Mesenchymal stem cell (in vitro differentiated cells and primary cell): ENCODE data around the gene SOD2.

ENCODE experiments used
- DNase-seq: peaks from one replicate; pipeline ENCODE4 v3.0.0-alpha.2; 2013
- H2AFZ ChIP-seq: one replicate; pipeline ENCODE4 v1.6.1; 2013; ENCODE audit warnings: low read depth, mild to moderate bottlenecking, control low read depth, inconsistent platforms, low read length, moderate library complexity
- H2AK5ac ChIP-seq: 2 replicates; pipeline ENCODE4 v1.6.1; 2013; ENCODE audit warnings: low read length, moderate library complexity, mild to moderate bottlenecking, inconsistent platforms; ENCODE audit not compliant: severe bottlenecking
- H2BK120ac ChIP-seq: one replicate; pipeline ENCODE4 v1.6.1; 2013; ENCODE audit warnings: low read depth, mild to moderate bottlenecking, inconsistent platforms, low read length, moderate library complexity
- H2BK12ac ChIP-seq, 2 experiments: one replicate each; pipeline ENCODE4 v1.6.1; 2013; ENCODE audit warnings: inconsistent platforms in 2 of 2, low read length in 2 of 2, mild to moderate bottlenecking in 2 of 2, moderate library complexity in 2 of 2, control low read depth in 1 of 2
- H2BK15ac ChIP-seq: one replicate; pipeline ENCODE4 v1.6.1; 2013; ENCODE audit warnings: mild to moderate bottlenecking, low read depth, inconsistent platforms; ENCODE audit not compliant: poor library complexity, severe bottlenecking
- H2BK5ac ChIP-seq: 2 replicates; pipeline ENCODE4 v1.6.1; 2013; ENCODE audit warnings: low read depth, mild to moderate bottlenecking, low read length, control low read depth, inconsistent platforms; ENCODE audit not compliant: poor library complexity, severe bottlenecking
- H3K14ac ChIP-seq, 2 experiments: one replicate each; pipeline ENCODE4 v1.6.1; 2013; ENCODE audit warnings: inconsistent platforms in 2 of 2, low read length in 2 of 2, control low read depth in 1 of 2, mild to moderate bottlenecking in 1 of 2, moderate library complexity in 1 of 2
- H3K18ac ChIP-seq, 2 experiments: one replicate each; pipeline ENCODE4 v1.6.1; 2013; ENCODE audit warnings: inconsistent platforms in 2 of 2, low read length in 2 of 2, control low read depth in 1 of 2, low read depth in 1 of 2, mild to moderate bottlenecking in 1 of 2
- H3K23ac ChIP-seq, 2 experiments: one replicate each; pipeline ENCODE4 v1.6.1; 2013; ENCODE audit warnings: inconsistent platforms in 2 of 2, low read length in 2 of 2, mild to moderate bottlenecking in 2 of 2, moderate library complexity in 2 of 2, control low read depth in 1 of 2
- H3K27ac ChIP-seq: 2 replicates; pipeline ENCODE4 v1.5.1; 2013; ENCODE audit warnings: mild to moderate bottlenecking, moderate library complexity, low read length, control low read depth, inconsistent platforms; ENCODE audit not compliant: poor library complexity, severe bottlenecking
- H3K27me3 ChIP-seq, 2 experiments: 2 replicates each; pipeline versions ENCODE4 v1.6.1 to v1.7.0; 2013; ENCODE audit warnings: low read length in 2 of 2, mild to moderate bottlenecking in 2 of 2, moderate library complexity in 2 of 2, control low read depth in 1 of 2, inconsistent platforms in 1 of 2; ENCODE audit not compliant: control insufficient read depth in 1 of 2, insufficient read depth in 1 of 2
- H3K36me3 ChIP-seq, 2 experiments: 2 replicates each; pipeline versions ENCODE4 v1.6.1 to v1.7.0; 2013; ENCODE audit warnings: low read length in 2 of 2, control low read depth in 1 of 2, inconsistent platforms in 1 of 2, low read depth in 1 of 2, mild to moderate bottlenecking in 1 of 2; ENCODE audit not compliant: insufficient read depth in 2 of 2, control insufficient read depth in 1 of 2
- H3K4ac ChIP-seq, 2 experiments: one replicate each; pipeline ENCODE4 v1.6.1; 2013; ENCODE audit warnings: inconsistent platforms in 2 of 2, low read length in 2 of 2, mild to moderate bottlenecking in 2 of 2, moderate library complexity in 2 of 2, control low read depth in 1 of 2, low read depth in 1 of 2
- H3K4me1 ChIP-seq: 2 replicates; pipeline ENCODE4 v1.6.1; 2013; ENCODE audit warnings: low read depth, low read length, control low read depth; ENCODE audit not compliant: control insufficient read depth, insufficient read depth
- H3K4me2 ChIP-seq: 2 replicates; pipeline ENCODE4 v1.6.1; 2013; ENCODE audit warnings: low read length, mild to moderate bottlenecking, inconsistent platforms; ENCODE audit not compliant: poor library complexity, severe bottlenecking
- H3K4me3 ChIP-seq, 2 experiments: 2 replicates each; pipeline versions ENCODE4 v1.5.1 to v1.7.0; 2013; ENCODE audit warnings: low read length in 2 of 2, mild to moderate bottlenecking in 2 of 2, control low read depth in 1 of 2, low read depth in 1 of 2; ENCODE audit not compliant: insufficient read depth in 1 of 2
- H3K79me1 ChIP-seq: replicated peaks from 2 replicates; pipeline ENCODE4 v1.6.1; 2013; ENCODE audit warnings: mild to moderate bottlenecking, control low read depth, low read length, inconsistent platforms; ENCODE audit not compliant: poor library complexity, severe bottlenecking
- H3K9ac ChIP-seq: 2 replicates; pipeline ENCODE4 v1.7.0; 2013; ENCODE audit warnings: mild to moderate bottlenecking, low read length, moderate library complexity
- H3K9me3 ChIP-seq: 2 replicates; pipeline ENCODE4 v1.7.0; 2013; ENCODE audit warnings: mild to moderate bottlenecking, low read length; ENCODE audit not compliant: control insufficient read depth
- H4K8ac ChIP-seq: one replicate; pipeline ENCODE4 v1.6.1; 2013; ENCODE audit warnings: inconsistent platforms, mild to moderate bottlenecking, low read length, moderate library complexity
- H4K91ac ChIP-seq: one replicate; pipeline ENCODE4 v1.6.1; 2013; ENCODE audit warnings: mild to moderate bottlenecking, low read length, inconsistent platforms
- WGBS: methylation state at CpG from one replicate; pipeline ENCODE4 v1.1.7; 2013; ENCODE audit warnings: mixed read lengths; 5-methylcytosine and 5-hydroxymethylcytosine counted together

The SOD2 gene

DNA sequence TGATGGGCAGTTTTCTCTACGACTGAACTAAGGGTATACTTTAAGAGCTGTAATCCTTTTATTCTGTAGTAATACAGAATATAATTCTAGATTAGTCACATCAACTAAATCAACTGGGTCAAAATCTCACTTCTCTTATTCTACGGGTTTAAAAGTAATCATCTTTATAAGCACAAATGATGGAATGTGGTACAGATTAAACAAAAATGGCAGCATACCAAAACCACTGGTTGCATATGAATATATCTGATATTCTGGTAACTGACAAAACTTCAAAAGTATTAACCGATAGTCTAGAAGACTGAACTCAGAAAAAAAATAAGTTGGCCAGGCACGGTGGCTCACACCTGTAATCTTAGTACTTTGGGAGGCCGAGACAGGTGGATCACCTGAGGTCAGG lies 7.0 kb downstream of the SOD2 start:
- H2BK120ac ChIP-seq = no peak overlapping the region
- no peak overlapping the region for H4K91ac ChIP-seq
- no peak overlapping the region for H3K4me2 ChIP-seq
- peaks cover 24 to 98% of the 10 kb centered on the region in 2 experiments for H3K36me3 ChIP-seq
- peaks cover 4% of the 10 kb centered on the region for H3K4me1 ChIP-seq
- H3K9me3 ChIP-seq = no peaks in the 10 kb centered on the region
- H2BK15ac ChIP-seq = no peak overlapping the region
- no peaks in the 10 kb centered on the region for H3K27me3 ChIP-seq
- no peak for DNase-seq
- no peak overlapping the region for H3K4me3 ChIP-seq
- peaks cover 29% of the 10 kb centered on the region for H3K79me1 ChIP-seq
- WGBS = 67% methylated on average over 3 of the region's 5 CpGs
- H3K4ac ChIP-seq = no peak overlapping the region
- H4K8ac ChIP-seq = no peak overlapping the region
- H2AK5ac ChIP-seq = no peak overlapping the region
- no peak overlapping the region for H2AFZ ChIP-seq
- no peak overlapping the region for H3K23ac ChIP-seq
- no peak overlapping the region for H3K14ac ChIP-seq
- H2BK12ac ChIP-seq = no peak overlapping the region
- peak overlapping the region; percentile 12 for H3K9ac ChIP-seq
- no peak overlapping the region for H3K27ac ChIP-seq
- H2BK5ac ChIP-seq = no peak overlapping the region
- H3K18ac ChIP-seq = no peak overlapping the region

DNA sequence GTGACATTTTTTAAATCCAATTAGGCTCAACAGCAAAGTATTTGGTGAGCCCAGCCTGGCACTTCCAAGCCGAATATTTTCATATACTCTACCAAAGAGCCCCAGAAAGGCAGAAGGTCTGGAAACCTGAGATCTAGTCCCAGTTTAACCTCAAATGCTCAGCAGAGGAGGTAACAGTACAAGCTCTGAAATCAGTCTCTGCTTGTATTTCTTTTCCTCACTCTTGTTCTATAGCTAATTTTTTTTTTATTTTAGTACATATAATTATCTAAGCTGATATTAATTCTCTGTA lies 9.1 kb downstream of the SOD2 start:
- H3K36me3 ChIP-seq = peaks cover 20 to 95% of the 10 kb centered on the region in 2 experiments
- no peak overlapping the region for H2BK120ac ChIP-seq
- H3K23ac ChIP-seq = no peak overlapping the region
- H4K8ac ChIP-seq = no peak overlapping the region
- H2AK5ac ChIP-seq = no peak overlapping the region
- H3K18ac ChIP-seq = no peak overlapping the region
- no peak overlapping the region for H4K91ac ChIP-seq
- no peaks in the 10 kb centered on the region for H3K9me3 ChIP-seq
- H3K4me2 ChIP-seq = no peak overlapping the region
- H3K14ac ChIP-seq = no peak overlapping the region
- H2BK5ac ChIP-seq = no peak overlapping the region
- H3K27ac ChIP-seq = no peak overlapping the region
- no peak overlapping the region for H3K4me3 ChIP-seq
- WGBS = 95% methylated on average over 1 of the region's 1 CpG
- peaks cover 27% of the 10 kb centered on the region for H3K79me1 ChIP-seq
- peak overlapping the region; percentile 58 for H3K9ac ChIP-seq
- H3K27me3 ChIP-seq = no peaks in the 10 kb centered on the region
- no peak overlapping the region for H2BK12ac ChIP-seq
- no peak overlapping the region for H2AFZ ChIP-seq
- H3K4ac ChIP-seq = no peak overlapping the region
- no peak for DNase-seq
- peaks cover 3% of the 10 kb centered on the region for H3K4me1 ChIP-seq
- no peak overlapping the region for H2BK15ac ChIP-seq

DNA sequence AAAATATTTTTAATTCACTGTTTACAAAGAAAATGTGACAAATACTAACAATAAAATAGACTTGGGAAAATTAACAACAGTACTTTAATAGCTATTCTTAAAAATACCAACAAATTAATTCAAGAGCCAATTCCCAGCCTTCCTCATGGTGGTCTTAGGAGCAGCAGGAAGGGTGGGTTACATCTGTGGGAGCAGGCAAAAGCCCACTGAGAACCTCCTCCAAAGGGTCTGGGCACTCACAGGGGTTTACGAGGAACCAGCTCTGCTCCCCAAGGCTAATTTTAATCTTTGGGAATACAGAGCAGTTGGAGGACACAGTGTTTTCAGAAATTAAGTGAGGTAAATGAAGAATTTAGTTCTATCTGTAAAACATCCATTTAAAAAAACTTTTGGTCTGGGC lies 10.2 kb downstream of the SOD2 start:
- no peak overlapping the region for H3K4ac ChIP-seq
- DNase-seq = no peak
- H3K36me3 ChIP-seq = peaks cover 21 to 95% of the 10 kb centered on the region in 2 experiments
- H3K14ac ChIP-seq = no peak overlapping the region
- no peak overlapping the region for H2BK120ac ChIP-seq
- no peak overlapping the region for H3K4me2 ChIP-seq
- H4K8ac ChIP-seq = no peak overlapping the region
- peak overlapping the region; percentile 54 for H3K9ac ChIP-seq
- no peak overlapping the region for H2AK5ac ChIP-seq
- H3K27ac ChIP-seq = no peak overlapping the region
- H2BK5ac ChIP-seq = no peak overlapping the region
- H2BK12ac ChIP-seq = no peak overlapping the region
- no peak overlapping the region for H3K18ac ChIP-seq
- H3K27me3 ChIP-seq = no peaks in the 10 kb centered on the region
- H3K79me1 ChIP-seq = peaks cover 22% of the 10 kb centered on the region
- H4K91ac ChIP-seq = no peak overlapping the region
- no peak overlapping the region for H2AFZ ChIP-seq
- no peak overlapping the region for H3K23ac ChIP-seq
- H3K9me3 ChIP-seq = no peaks in the 10 kb centered on the region
- no peak overlapping the region for H2BK15ac ChIP-seq
- no peak overlapping the region for H3K4me3 ChIP-seq
- no CpG with 5 or more reads among the region's 1 CpG for WGBS
- peaks cover 1% of the 10 kb centered on the region for H3K4me1 ChIP-seq

DNA sequence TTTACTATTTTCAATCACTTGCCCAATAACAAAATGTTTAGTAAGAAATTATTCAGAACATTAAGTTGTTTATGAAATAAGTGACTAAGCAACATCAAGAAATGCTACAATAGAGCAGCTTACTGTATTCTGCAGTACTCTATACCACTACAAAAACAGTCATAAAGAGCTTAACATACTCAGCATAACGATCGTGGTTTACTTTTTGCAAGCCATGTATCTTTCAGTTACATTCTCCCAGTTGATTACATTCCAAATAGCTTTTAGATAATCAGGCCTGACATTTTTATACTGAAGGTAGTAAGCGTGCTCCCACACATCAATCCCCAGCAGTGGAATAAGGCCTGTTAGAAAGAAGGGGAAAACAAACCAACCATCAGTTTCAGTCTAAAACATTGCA lies 10.7 kb downstream of the SOD2 start:
- peak; percentile 38 for DNase-seq
- H3K4me1 ChIP-seq = peaks cover 1% of the 10 kb centered on the region
- WGBS = 29% methylated on average over 3 of the region's 3 CpGs

More for the DNA sequence above, 10.7 kb downstream of the SOD2 start:
- Histone ChIP-seq H4K8ac (no peak overlapping the region), H2BK120ac (no peak overlapping the region), H3K4me2 (no peak overlapping the region), H3K27me3 (no peaks in the 10 kb centered on the region), H3K36me3 (peaks cover 22 to 96% of the 10 kb centered on the region in 2 experiments), H2AK5ac (no peak overlapping the region), H2BK12ac (no peak overlapping the region), H3K14ac (no peak overlapping the region), H4K91ac (no peak overlapping the region), H3K9me3 (no peaks in the 10 kb centered on the region), H3K27ac (no peak overlapping the region), H3K79me1 (peaks cover 21% of the 10 kb centered on the region), H3K23ac (no peak overlapping the region), H3K9ac (peak overlapping the region; percentile 29), H2BK15ac (no peak overlapping the region), H2BK5ac (no peak overlapping the region), H3K18ac (no peak overlapping the region), H2AFZ (no peak overlapping the region), H3K4ac (no peak overlapping the region), H3K4me3 (no peak overlapping the region)
